ENCODE data around the gene NMT2.
A peak's percentile ranks its signal among the peaks of the same experiment; 100 is the strongest.

NMT2 gene

GRCh38 chr10:15168786-15169554 is 477 bp upstream of the NMT2 start:
- peak overlapping the region; percentile 42 for H3K4me2 ChIP-seq (ENCODE audit: low read length)
- no peak overlapping the region for H3K4me3 ChIP-seq (ENCODE audit: low read length)
- WGBS (ENCODE audit: extremely low coverage, insufficient coverage, low lambda C conversion rate) = 100% methylated on average over 2 of the region's 44 CpGs
- peak; percentile 95 for DNase-seq
- peak overlapping the region; percentile 64 for H3K56ac ChIP-seq (ENCODE audit: low read length)
- no peak overlapping the region for H2AK5ac ChIP-seq (ENCODE audit: low read length)
- H3K27ac ChIP-seq (ENCODE audit: low read depth, low read length) = no peak overlapping the region
- no peak overlapping the region for H3K23ac ChIP-seq (ENCODE audit: low read length)
- H3K9ac ChIP-seq (ENCODE audit: low read length) = no peak overlapping the region
- H3K4ac ChIP-seq (ENCODE audit: low read depth, low read length) = no peak overlapping the region
- H4K5ac ChIP-seq (ENCODE audit: low read length) = no peak overlapping the region
- no peaks in the 10 kb centered on the region for H3K27me3 ChIP-seq (ENCODE audit: insufficient read depth, low read length, poor library complexity)
- no peak overlapping the region for H2BK15ac ChIP-seq (replicated peaks; ENCODE audit: low read depth)
- no peaks in the 10 kb centered on the region for H3K36me3 ChIP-seq (ENCODE audit: control insufficient read depth, insufficient read depth, low read length)
- H3K79me1 ChIP-seq (ENCODE audit: low read length) = peaks cover 2% of the 10 kb centered on the region
- H3K18ac ChIP-seq (ENCODE audit: low read length) = no peak overlapping the region
- peaks cover 3% of the 10 kb centered on the region for H3K79me2 ChIP-seq (ENCODE audit: control insufficient read depth, insufficient read depth, low read length)
- H4K8ac ChIP-seq (ENCODE audit: low read depth, low read length) = no peak overlapping the region
- no peak overlapping the region for H2BK5ac ChIP-seq (ENCODE audit: low read length)
- H2BK120ac ChIP-seq (ENCODE audit: low read depth, low read length) = no peak overlapping the region
- H3K4me1 ChIP-seq (ENCODE audit: control insufficient read depth, low read depth, low read length) = peaks cover 4% of the 10 kb centered on the region

GRCh38 chr10:15167411-15168290 is 842 bp downstream of the NMT2 start:
- Histone ChIP-seq H3K4me1 (ENCODE audit: control insufficient read depth, low read depth, low read length) (peaks cover 4% of the 10 kb centered on the region), H3K4me3 (ENCODE audit: low read length) (peak overlapping the region; percentile 75), H3K36me3 (ENCODE audit: control insufficient read depth, insufficient read depth, low read length) (no peaks in the 10 kb centered on the region), H3K79me1 (ENCODE audit: low read length) (peaks cover 4% of the 10 kb centered on the region), H3K4me2 (ENCODE audit: low read length) (peak overlapping the region; percentile 74), H3K4ac (ENCODE audit: low read depth, low read length) (no peak overlapping the region), H3K23ac (ENCODE audit: low read length) (no peak overlapping the region), H3K9ac (ENCODE audit: low read length) (peak overlapping the region; percentile 93), H2BK5ac (ENCODE audit: low read length) (no peak overlapping the region), H3K56ac (ENCODE audit: low read length) (peak overlapping the region; percentile 99), H2AK5ac (ENCODE audit: low read length) (no peak overlapping the region), H3K79me2 (ENCODE audit: control insufficient read depth, insufficient read depth, low read length) (peaks cover 5% of the 10 kb centered on the region), H3K27me3 (ENCODE audit: insufficient read depth, low read length, poor library complexity) (no peaks in the 10 kb centered on the region), H3K27ac (ENCODE audit: low read depth, low read length) (no peak overlapping the region), H4K8ac (ENCODE audit: low read depth, low read length) (no peak overlapping the region), H2BK120ac (ENCODE audit: low read depth, low read length) (no peak overlapping the region), H3K18ac (ENCODE audit: low read length) (peak overlapping the region; percentile 65), H4K5ac (ENCODE audit: low read length) (no peak overlapping the region), H2BK15ac (replicated peaks; ENCODE audit: low read depth) (no peak overlapping the region)
- whole genome bisulfite sequencing (ENCODE audit: extremely low coverage, insufficient coverage, low lambda C conversion rate) = no CpG with 5 or more reads among the region's 54 CpGs
- peak; percentile 86 for DNase-seq

GRCh38 chr10:15166325-15166724 is 2.2 kb downstream of the NMT2 start:
- Histone ChIP-seq H3K27me3 (ENCODE audit: insufficient read depth, low read length, poor library complexity) (no peaks in the 10 kb centered on the region), H4K8ac (ENCODE audit: low read depth, low read length) (no peak overlapping the region), H3K56ac (ENCODE audit: low read length) (no peak overlapping the region), H3K18ac (ENCODE audit: low read length) (no peak overlapping the region), H3K4ac (ENCODE audit: low read depth, low read length) (no peak overlapping the region), H3K79me1 (ENCODE audit: low read length) (peaks cover 4% of the 10 kb centered on the region), H3K27ac (ENCODE audit: low read depth, low read length) (no peak overlapping the region), H2BK15ac (replicated peaks; ENCODE audit: low read depth) (no peak overlapping the region), H2BK120ac (ENCODE audit: low read depth, low read length) (no peak overlapping the region), H3K79me2 (ENCODE audit: control insufficient read depth, insufficient read depth, low read length) (peaks cover 5% of the 10 kb centered on the region), H4K5ac (ENCODE audit: low read length) (no peak overlapping the region), H2AK5ac (ENCODE audit: low read length) (no peak overlapping the region), H3K4me1 (ENCODE audit: control insufficient read depth, low read depth, low read length) (peaks cover 4% of the 10 kb centered on the region), H3K23ac (ENCODE audit: low read length) (no peak overlapping the region), H3K36me3 (ENCODE audit: control insufficient read depth, insufficient read depth, low read length) (no peaks in the 10 kb centered on the region), H3K9ac (ENCODE audit: low read length) (no peak overlapping the region), H3K4me3 (ENCODE audit: low read length) (no peak overlapping the region), H3K4me2 (ENCODE audit: low read length) (no peak overlapping the region), H2BK5ac (ENCODE audit: low read length) (no peak overlapping the region)
- no CpG with 5 or more reads among the region's 2 CpGs for WGBS (ENCODE audit: extremely low coverage, insufficient coverage, low lambda C conversion rate)
- DNase-seq = no peak

- no peak overlapping the region for H3K23ac ChIP-seq (ENCODE audit: low read length)
- no peak overlapping the region for H3K27ac ChIP-seq (ENCODE audit: low read depth, low read length)
- H3K79me2 ChIP-seq (ENCODE audit: control insufficient read depth, insufficient read depth, low read length) = peaks cover 7% of the 10 kb centered on the region
- H3K9ac ChIP-seq (ENCODE audit: low read length) = no peak overlapping the region
- peaks cover 8% of the 10 kb centered on the region for H3K79me1 ChIP-seq (ENCODE audit: low read length)
- H4K5ac ChIP-seq (ENCODE audit: low read length) = no peak overlapping the region
- no peak overlapping the region for H3K4ac ChIP-seq (ENCODE audit: low read depth, low read length)
- H3K36me3 ChIP-seq (ENCODE audit: control insufficient read depth, insufficient read depth, low read length) = no peaks in the 10 kb centered on the region
- H4K8ac ChIP-seq (ENCODE audit: low read depth, low read length) = no peak overlapping the region
- H2BK5ac ChIP-seq (ENCODE audit: low read length) = no peak overlapping the region
- no peak overlapping the region for H2AK5ac ChIP-seq (ENCODE audit: low read length)
- no peak for DNase-seq
- peaks cover 4% of the 10 kb centered on the region for H3K4me1 ChIP-seq (ENCODE audit: control insufficient read depth, low read depth, low read length)
- no peaks in the 10 kb centered on the region for H3K27me3 ChIP-seq (ENCODE audit: insufficient read depth, low read length, poor library complexity)
- H3K4me3 ChIP-seq (ENCODE audit: low read length) = no peak overlapping the region
- H2BK15ac ChIP-seq (replicated peaks; ENCODE audit: low read depth) = no peak overlapping the region
- H2BK120ac ChIP-seq (ENCODE audit: low read depth, low read length) = no peak overlapping the region
- no peak overlapping the region for H3K18ac ChIP-seq (ENCODE audit: low read length)
- WGBS (ENCODE audit: extremely low coverage, insufficient coverage, low lambda C conversion rate) = no CpG with 5 or more reads among the region's 2 CpGs
- no peak overlapping the region for H3K4me2 ChIP-seq (ENCODE audit: low read length)
- H3K56ac ChIP-seq (ENCODE audit: low read length) = no peak overlapping the region
Measured at GRCh38 chr10:15163253-15163828, 5.2 kb downstream of the NMT2 start.

- Histone ChIP-seq H3K4me2 (ENCODE audit: low read length) (no peak overlapping the region), H3K27ac (ENCODE audit: low read depth, low read length) (no peak overlapping the region), H3K4ac (ENCODE audit: low read depth, low read length) (no peak overlapping the region), H3K9ac (ENCODE audit: low read length) (no peak overlapping the region), H2BK120ac (ENCODE audit: low read depth, low read length) (no peak overlapping the region), H3K4me1 (ENCODE audit: control insufficient read depth, low read depth, low read length) (no peaks in the 10 kb centered on the region), H3K36me3 (ENCODE audit: control insufficient read depth, insufficient read depth, low read length) (no peaks in the 10 kb centered on the region), H3K79me1 (ENCODE audit: low read length) (peaks cover 10% of the 10 kb centered on the region), H3K23ac (ENCODE audit: low read length) (no peak overlapping the region), H2AK5ac (ENCODE audit: low read length) (no peak overlapping the region), H3K18ac (ENCODE audit: low read length) (no peak overlapping the region), H2BK5ac (ENCODE audit: low read length) (no peak overlapping the region), H3K56ac (ENCODE audit: low read length) (no peak overlapping the region), H4K8ac (ENCODE audit: low read depth, low read length) (no peak overlapping the region), H2BK15ac (replicated peaks; ENCODE audit: low read depth) (no peak overlapping the region), H4K5ac (ENCODE audit: low read length) (no peak overlapping the region), H3K79me2 (ENCODE audit: control insufficient read depth, insufficient read depth, low read length) (peaks cover 4% of the 10 kb centered on the region), H3K27me3 (ENCODE audit: insufficient read depth, low read length, poor library complexity) (no peaks in the 10 kb centered on the region), H3K4me3 (ENCODE audit: low read length) (no peak overlapping the region)
- no peak for DNase-seq
Measured at GRCh38 chr10:15158972-15159371, 9.5 kb downstream of the NMT2 start.
